Caco-2 (cell line): ENCODE results near the gene TTLL4. TPM values are rescaled to one million over a fixed set of nuclear protein-coding genes. Genes with fewer than 3 reads are reported as not detected.

ENCODE experiments used
- BruUV-seq: library from RNA; stranded (reverse); fragments of 400-500 nt; replicated peaks from 2 replicates; lab custom pipeline; 2021; lab: Mats Ljungman, UMichigan
- CTCF ChIA-PET: fragments of 300-600 bp; sonication (Branson Sonifier 250); formaldehyde crosslinking; loops from one replicate; lab custom pipeline; 2022; ENCODE audit warnings: antibody characterized with exemption; lab: Charles Lee
- POLR2A ChIA-PET: fragments of 300-600 bp; sonication (Branson Sonifier 250); formaldehyde crosslinking; loops from one replicate; lab custom pipeline; 2022; ENCODE audit warnings: antibody characterized with exemption; lab: Charles Lee
- DNase-seq, 2 experiments: peaks; one replicate each; pipeline versions ENCODE4 v3.0.0 to v3.0.0-alpha.2; 2020 to 2022
- H3K27me3 ChIP-seq: replicated peaks from 2 replicates; pipeline ENCODE4 v1.6.0; 2011; ENCODE audit warnings: low read length; ENCODE audit not compliant: control insufficient read depth, insufficient read depth
- H3K36me3 ChIP-seq: 2 replicates; pipeline ENCODE4 v1.5.1; 2011; ENCODE audit warnings: low read length; ENCODE audit not compliant: control insufficient read depth, insufficient read depth
- H3K4me1 ChIP-seq: fragments of 250-450 bp; sonication (Bioruptor Pico); 2 replicates; pipeline ENCODE4 v1.5.1; 2020; ENCODE audit warnings: mild to moderate bottlenecking
- H3K4me3 ChIP-seq: 2 replicates; pipeline ENCODE4 v1.5.1; 2011; ENCODE audit warnings: low read depth, mild to moderate bottlenecking, control low read depth, low read length
- H3K9me3 ChIP-seq: fragments of 250-450 bp; sonication (Bioruptor Pico); 2 replicates; pipeline ENCODE4 v1.5.1; 2020; ENCODE audit warnings: mild to moderate bottlenecking, moderate library complexity
- H3K27ac Mint-ChIP-seq: one replicate; pipeline ENCODE4 v1.8.0; 2022; ENCODE audit warnings: mixed read lengths; ENCODE audit not compliant: unreplicated experiment
- H3K27me3 Mint-ChIP-seq: one replicate; pipeline ENCODE4 v1.8.0; 2022; ENCODE audit warnings: mixed read lengths; ENCODE audit not compliant: insufficient read depth, unreplicated experiment
- H3K36me3 Mint-ChIP-seq: one replicate; pipeline ENCODE4 v1.8.0; 2022; ENCODE audit warnings: mild to moderate bottlenecking, mixed read lengths; ENCODE audit not compliant: insufficient read depth, unreplicated experiment
- H3K4me1 Mint-ChIP-seq: one replicate; pipeline ENCODE4 v1.8.0; 2022; ENCODE audit warnings: low read depth, mixed read lengths; ENCODE audit not compliant: unreplicated experiment
- H3K4me3 Mint-ChIP-seq: one replicate; pipeline ENCODE4 v1.8.0; 2022; ENCODE audit warnings: mild to moderate bottlenecking, moderate library complexity, mixed read lengths; ENCODE audit not compliant: unreplicated experiment
- H3K9me3 Mint-ChIP-seq: one replicate; pipeline ENCODE4 v1.8.0; 2022; ENCODE audit warnings: mixed read lengths; ENCODE audit not compliant: unreplicated experiment
- intact Hi-C: fragments of 100-400 bp; cut with micrococcal nuclease; formaldehyde crosslinking; loops from one replicate; pipeline ENCODE4 v1.10.0; 2022; ENCODE audit not compliant: unreplicated experiment
- total RNA-seq: library from RNA; stranded (reverse); gene quantifications from 2 replicates; pipeline ENCODE4 v1.2.3, GENCODE V29; 2022
- TF ChIP-seq, protein P1 (sequence below), 2 experiments: fragments of 200-600 bp in 1 of 2; IDR thresholded peaks; 1 replicate in 1 of 2; 2 replicates in 1 of 2; pipeline versions ENCODE4 v1.5.1 to v1.8.0; 2011 to 2022; ENCODE audit warnings: antibody characterized with exemption in 1 of 2, control low read depth in 1 of 2, inconsistent platforms in 1 of 2, low read depth in 1 of 2, low read length in 1 of 2, mild to moderate bottlenecking in 1 of 2, moderate library complexity in 1 of 2; ENCODE audit not compliant: insufficient read depth in 1 of 2, severe bottlenecking in 1 of 2, unreplicated experiment in 1 of 2

Gene TTLL4
- total RNA-seq, 1 experiment from 2014 or later, result 86.6 TPM

DNA sequence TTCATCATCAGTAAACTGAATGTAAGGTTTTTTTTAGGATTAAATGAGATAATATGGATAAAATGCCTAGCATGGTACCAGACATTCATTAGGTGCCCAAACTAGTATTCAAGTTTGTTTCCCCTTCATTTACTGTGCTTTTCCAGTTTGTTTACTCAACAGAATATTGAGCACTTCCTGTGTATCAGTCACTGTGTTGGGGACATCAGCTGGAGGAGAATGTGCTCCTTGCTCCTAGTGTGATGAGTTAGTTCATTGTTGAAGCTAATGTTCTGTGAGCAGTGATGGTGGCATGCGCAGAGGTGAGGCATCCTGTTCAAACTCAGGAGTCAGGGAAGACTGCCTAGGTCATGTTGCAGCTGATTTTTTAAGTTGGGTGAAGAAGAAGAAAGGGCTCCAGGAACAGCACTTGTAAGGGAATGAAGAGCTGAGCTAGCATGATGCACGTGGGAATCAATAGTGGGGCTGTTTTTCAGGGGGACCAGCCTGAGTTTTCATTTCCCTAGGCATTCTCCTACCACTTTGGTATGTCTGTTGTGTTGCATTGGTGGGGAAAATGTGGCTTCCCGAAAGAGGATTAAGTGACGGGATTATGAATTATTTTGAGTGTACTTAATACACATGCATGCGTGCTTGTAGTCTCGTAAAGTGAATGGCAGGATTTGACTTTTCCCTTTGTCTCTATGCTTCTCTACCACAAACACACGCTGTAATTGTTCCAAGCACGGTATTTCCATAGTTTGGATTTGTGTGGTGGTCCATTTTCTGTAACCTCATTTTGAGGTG, 23.7 kb downstream of the TTLL4 start:
- Histone ChIP-seq H3K36me3 (no peaks in the 10 kb centered on the region; the same call in none of the 2 replicates), H3K27me3 (no peaks in the 10 kb centered on the region), H3K4me1 (peaks cover 7% of the 10 kb centered on the region; the same call in 1 of the 2 replicates), H3K9me3 (no peaks in the 10 kb centered on the region), H3K4me3 (no peak overlapping the region)
- Mint-ChIP-seq H3K4me1 (peaks cover 7% of the 10 kb centered on the region), H3K4me3 (no peak overlapping the region), H3K27me3 (no peaks in the 10 kb centered on the region), H3K27ac (no peak overlapping the region), H3K9me3 (no peaks in the 10 kb centered on the region), H3K36me3 (peaks cover 36% of the 10 kb centered on the region)
- ChIA-PET CTCF (no interaction called here), POLR2A (no interaction called here)
- intact Hi-C loops, result no loop called here
- BruUV-seq, result no TSS peak
- TF ChIP-seq, protein P1, sequence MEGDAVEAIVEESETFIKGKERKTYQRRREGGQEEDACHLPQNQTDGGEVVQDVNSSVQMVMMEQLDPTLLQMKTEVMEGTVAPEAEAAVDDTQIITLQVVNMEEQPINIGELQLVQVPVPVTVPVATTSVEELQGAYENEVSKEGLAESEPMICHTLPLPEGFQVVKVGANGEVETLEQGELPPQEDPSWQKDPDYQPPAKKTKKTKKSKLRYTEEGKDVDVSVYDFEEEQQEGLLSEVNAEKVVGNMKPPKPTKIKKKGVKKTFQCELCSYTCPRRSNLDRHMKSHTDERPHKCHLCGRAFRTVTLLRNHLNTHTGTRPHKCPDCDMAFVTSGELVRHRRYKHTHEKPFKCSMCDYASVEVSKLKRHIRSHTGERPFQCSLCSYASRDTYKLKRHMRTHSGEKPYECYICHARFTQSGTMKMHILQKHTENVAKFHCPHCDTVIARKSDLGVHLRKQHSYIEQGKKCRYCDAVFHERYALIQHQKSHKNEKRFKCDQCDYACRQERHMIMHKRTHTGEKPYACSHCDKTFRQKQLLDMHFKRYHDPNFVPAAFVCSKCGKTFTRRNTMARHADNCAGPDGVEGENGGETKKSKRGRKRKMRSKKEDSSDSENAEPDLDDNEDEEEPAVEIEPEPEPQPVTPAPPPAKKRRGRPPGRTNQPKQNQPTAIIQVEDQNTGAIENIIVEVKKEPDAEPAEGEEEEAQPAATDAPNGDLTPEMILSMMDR (IDR thresholded peaks at IDR 0.05; ENCODE audit: insufficient read depth in 1 of 2, low read depth in 1 of 2, low read length in 1 of 2, severe bottlenecking in 1 of 2, unreplicated experiment in 1 of 2), result no peak
- no peak for DNase-seq

DNA sequence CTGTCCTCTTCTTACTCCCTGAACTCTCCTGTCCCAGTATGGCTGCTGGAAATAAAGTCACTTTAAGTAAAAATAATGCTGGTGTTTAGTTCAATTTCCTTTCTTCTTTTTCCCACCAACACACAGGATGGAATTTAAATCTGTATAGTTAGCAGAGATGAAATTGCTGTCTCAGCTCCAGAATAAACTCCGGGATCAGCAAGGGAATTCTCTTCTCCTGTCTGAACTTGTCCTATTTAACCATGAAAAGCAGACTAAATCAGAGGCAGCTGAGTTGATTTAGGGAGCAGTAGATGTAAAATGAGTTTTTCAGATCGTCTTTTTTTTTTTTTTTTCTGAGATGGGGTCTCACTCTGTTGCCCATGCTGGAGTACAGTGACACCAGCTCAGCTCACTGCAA, 25.9 kb downstream of the TTLL4 start:
- H3K27ac Mint-ChIP-seq, result no peak overlapping the region
- H3K4me1 Mint-ChIP-seq, result peaks cover 4% of the 10 kb centered on the region
- H3K27me3 ChIP-seq, result no peaks in the 10 kb centered on the region
- DNase-seq, result no peak
- H3K36me3 ChIP-seq, result no peaks in the 10 kb centered on the region; the same call in none of the 2 replicates
- no peaks in the 10 kb centered on the region for H3K27me3 Mint-ChIP-seq
- peaks cover 5% of the 10 kb centered on the region; the same call in 1 of the 2 replicates for H3K4me1 ChIP-seq
- CTCF ChIA-PET, result no interaction called here
- POLR2A ChIA-PET, result no interaction called here
- no peaks in the 10 kb centered on the region for H3K9me3 ChIP-seq
- intact Hi-C loops, result no loop called here
- TF ChIP-seq, protein P1 (IDR thresholded peaks at IDR 0.05; ENCODE audit: insufficient read depth in 1 of 2, low read depth in 1 of 2, low read length in 1 of 2, severe bottlenecking in 1 of 2, unreplicated experiment in 1 of 2), result no peak
- H3K4me3 ChIP-seq, result no peak overlapping the region
- no peaks in the 10 kb centered on the region for H3K9me3 Mint-ChIP-seq
- H3K36me3 Mint-ChIP-seq, result peaks cover 33% of the 10 kb centered on the region
- no TSS peak for BruUV-seq
- H3K4me3 Mint-ChIP-seq, result no peak overlapping the region

DNA sequence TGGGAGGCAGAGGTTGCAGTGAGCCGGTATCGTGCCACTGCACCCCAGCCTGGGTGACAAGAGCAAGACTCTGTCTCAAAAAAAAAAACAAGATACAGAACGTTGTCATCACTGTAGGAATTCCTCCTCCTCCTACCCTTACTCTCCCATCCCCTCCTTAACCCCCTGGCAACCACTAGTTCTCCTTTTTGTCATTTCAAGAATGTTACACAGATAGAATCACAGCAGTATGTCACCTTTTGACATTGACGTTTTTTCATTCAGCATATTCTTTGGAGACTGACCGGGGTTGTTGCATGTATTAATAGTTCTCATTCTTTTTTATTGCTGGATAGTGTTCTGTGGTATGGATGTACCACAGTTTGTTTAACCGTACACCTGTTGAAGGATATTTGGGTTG, 32.4 kb downstream of the TTLL4 start:
- CTCF ChIA-PET, result no interaction called here
- intact Hi-C loops, result no loop called here
- Histone ChIP-seq H3K4me3 (no peak overlapping the region), H3K36me3 (no peaks in the 10 kb centered on the region; the same call in none of the 2 replicates), H3K27me3 (no peaks in the 10 kb centered on the region), H3K9me3 (no peaks in the 10 kb centered on the region), H3K4me1 (no peaks in the 10 kb centered on the region)
- Mint-ChIP-seq H3K27me3 (no peaks in the 10 kb centered on the region), H3K4me1 (no peaks in the 10 kb centered on the region), H3K36me3 (peaks cover 39% of the 10 kb centered on the region), H3K27ac (no peak overlapping the region), H3K9me3 (no peaks in the 10 kb centered on the region), H3K4me3 (no peak overlapping the region)
- no peak for DNase-seq
- BruUV-seq, result no TSS peak
- TF ChIP-seq, protein P1 (IDR thresholded peaks at IDR 0.05; ENCODE audit: insufficient read depth in 1 of 2, low read depth in 1 of 2, low read length in 1 of 2, severe bottlenecking in 1 of 2, unreplicated experiment in 1 of 2), result no peak
- POLR2A ChIA-PET, result no interaction called here
